GM23248 (cell line): Measurements from ENCODE around the gene SERINC2. TPM values are rescaled to one million over a fixed set of nuclear protein-coding genes. Genes with fewer than 3 reads are reported as not detected.
A peak's percentile ranks its signal among the peaks of the same experiment; 100 is the strongest.
"Not testable (repeated sequence)": the region's sequence is repeated elsewhere in the genome, so short reads cannot be mapped to it uniquely, and the experiment has no call there.

Experiments used
- DNase-seq: peaks from one replicate; pipeline ENCODE4 v3.0.0-alpha.2; 2015
- H2AFZ ChIP-seq: fragments of 200-600 bp; sonication (generic); 2 replicates; pipeline ENCODE4 v1.6.1; 2016; ENCODE audit warnings: antibody characterized with exemption
- H3F3A ChIP-seq: fragments of 200-600 bp; sonication (generic); 2 replicates; pipeline ENCODE4 v1.6.1; 2016; ENCODE audit warnings: mild to moderate bottlenecking, antibody characterized with exemption, mixed run types; ENCODE audit not compliant: insufficient read depth
- H3K27ac ChIP-seq: fragments of 200-600 bp; sonication (generic); 2 replicates; pipeline ENCODE4 v1.5.1; 2016; ENCODE audit warnings: mild to moderate bottlenecking
- H3K27me3 ChIP-seq: fragments of 200-600 bp; sonication (generic); replicated peaks from 2 replicates; pipeline ENCODE4 v1.6.1; 2016; ENCODE audit warnings: mild to moderate bottlenecking; ENCODE audit not compliant: insufficient read depth
- H3K36me3 ChIP-seq: fragments of 200-600 bp; sonication (generic); 2 replicates; pipeline ENCODE4 v1.6.1; 2016; ENCODE audit warnings: low read depth, mild to moderate bottlenecking
- H3K4me1 ChIP-seq: fragments of 200-600 bp; sonication (generic); 2 replicates; pipeline ENCODE4 v1.6.1; 2016; ENCODE audit warnings: mild to moderate bottlenecking; ENCODE audit not compliant: insufficient read depth
- H3K4me2 ChIP-seq: fragments of 200-600 bp; sonication (generic); one replicate; pipeline ENCODE4 v1.6.1; 2016; ENCODE audit warnings: mild to moderate bottlenecking; ENCODE audit not compliant: unreplicated experiment
- H3K4me3 ChIP-seq: fragments of 200-600 bp; sonication (generic); 2 replicates; pipeline ENCODE4 v1.5.1; 2016; ENCODE audit warnings: mild to moderate bottlenecking
- H3K79me2 ChIP-seq: fragments of 200-600 bp; sonication (generic); 2 replicates; pipeline ENCODE4 v1.6.1; 2016; ENCODE audit warnings: mild to moderate bottlenecking; ENCODE audit not compliant: insufficient read depth
- H3K9ac ChIP-seq: fragments of 200-600 bp; sonication (generic); 2 replicates; pipeline ENCODE4 v1.6.1; 2016; ENCODE audit warnings: mild to moderate bottlenecking
- H3K9me2 ChIP-seq: fragments of 200-600 bp; sonication (generic); 2 replicates; pipeline ENCODE4 v1.6.1; 2016; ENCODE audit warnings: mixed run types, mild to moderate bottlenecking, moderate library complexity; ENCODE audit not compliant: insufficient read depth
- H3K9me3 ChIP-seq: fragments of 200-600 bp; sonication (generic); one replicate; pipeline ENCODE4 v1.6.1; 2017; ENCODE audit warnings: low read depth
- H4K20me1 ChIP-seq: fragments of 200-600 bp; sonication (generic); 2 replicates; pipeline ENCODE4 v1.6.0; 2016; ENCODE audit not compliant: insufficient read depth
- EZH2 ChIP-seq: fragments of 200-600 bp; sonication (generic); IDR thresholded peaks from 2 replicates; pipeline ENCODE4 v1.6.1; 2018; ENCODE audit warnings: antibody characterized with exemption, mild to moderate bottlenecking; ENCODE audit not compliant: insufficient read depth, poor library complexity, severe bottlenecking
- EZH2phosphoT487 ChIP-seq: fragments of 200-600 bp; sonication (generic); IDR thresholded peaks from 2 replicates; pipeline ENCODE4 v1.6.1; 2018; ENCODE audit warnings: antibody characterized with exemption, moderate library complexity, mild to moderate bottlenecking, low read depth; ENCODE audit not compliant: insufficient read depth
- WGBS, 2 experiments: methylation state at CpG; one replicate each; pipeline ENCODE4 v1.1.6; 2015 to 2017; ENCODE audit warnings: low lambda C conversion rate in 2 of 2, low coverage in 1 of 2; ENCODE audit errors: missing lambda C conversion rate in 2 of 2; 5-methylcytosine and 5-hydroxymethylcytosine counted together
- in situ Hi-C: fragments of 300-500 bp; cut with MboI; formaldehyde crosslinking; loops from 2 replicates; pipeline ENCODE4 v1.15.0; 2020
- polyA plus RNA-seq: library from polyadenylated mRNA; unstranded; fragments of >200 nt; fragmentation: Nextera tagmentation; extraction: Ambion mirVana; gene quantifications from 2 replicates; pipeline ENCODE4 v1.2.1, GENCODE V29; 2016
- total RNA-seq: library from RNA; depleted of rRNA; stranded (reverse); fragments of >200 nt; shearing (Covaris generic); gene quantifications from 2 replicates; pipeline ENCODE4 v1.2.3, GENCODE V29; 2014

SERINC2 gene
- total and polyA plus RNA-seq, 2 experiments from 2014 or later: 50.9 to 96.0 TPM

DNA sequence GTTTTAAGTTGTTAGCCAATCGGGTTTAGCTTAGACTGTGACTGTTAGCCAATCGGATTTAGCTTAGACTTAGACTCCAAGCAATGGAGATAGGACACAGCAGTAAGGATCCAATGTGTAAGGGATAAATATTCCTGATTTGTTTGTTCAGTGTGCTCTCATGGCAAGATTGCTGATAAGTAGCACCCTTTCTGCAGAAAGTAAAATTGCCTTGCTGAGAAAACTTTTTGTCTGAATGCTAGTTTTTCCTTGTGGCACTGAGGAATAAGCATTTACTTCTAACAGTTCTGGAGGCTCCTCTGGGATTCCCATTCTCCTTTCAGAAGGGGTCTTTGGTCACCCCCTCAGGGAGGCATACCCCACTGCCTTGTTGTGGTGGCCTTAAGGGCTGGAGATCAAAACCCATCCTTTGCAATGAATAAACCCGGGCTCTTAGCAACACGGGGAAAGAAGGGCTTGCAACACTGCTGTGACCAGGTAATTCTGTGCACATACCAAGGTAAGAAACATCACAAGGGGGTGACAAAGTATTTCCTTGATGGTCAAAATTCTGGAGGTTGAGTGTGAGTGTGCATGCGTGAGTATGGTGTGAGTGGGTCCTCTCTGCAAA, 45.4 kb downstream of the SERINC2 start:
- no peak for TF ChIP-seq EZH2phosphoT487
- H3K9me3 ChIP-seq: peaks cover 5% of the 10 kb centered on the region
- no peak overlapping the region for H3K9ac ChIP-seq
- H3K79me2 ChIP-seq: no peaks in the 10 kb centered on the region
- no peak overlapping the region for H3K27ac ChIP-seq
- no peak overlapping the region for H3K4me3 ChIP-seq
- DNase-seq: no peak
- no peaks in the 10 kb centered on the region for H3K4me1 ChIP-seq
- 71 to 73% methylated on average over 5 of the region's 5 CpGs for WGBS, 2 experiments
- H2AFZ ChIP-seq: no peak overlapping the region
- no peaks in the 10 kb centered on the region for H4K20me1 ChIP-seq
- no peaks in the 10 kb centered on the region for H3K9me2 ChIP-seq
- H3K4me2 ChIP-seq: no peak overlapping the region
- peaks cover 51% of the 10 kb centered on the region for H3K27me3 ChIP-seq
- H3F3A ChIP-seq: no peaks in the 10 kb centered on the region
- in situ Hi-C loops: no loop called here
- no peaks in the 10 kb centered on the region for H3K36me3 ChIP-seq

DNA sequence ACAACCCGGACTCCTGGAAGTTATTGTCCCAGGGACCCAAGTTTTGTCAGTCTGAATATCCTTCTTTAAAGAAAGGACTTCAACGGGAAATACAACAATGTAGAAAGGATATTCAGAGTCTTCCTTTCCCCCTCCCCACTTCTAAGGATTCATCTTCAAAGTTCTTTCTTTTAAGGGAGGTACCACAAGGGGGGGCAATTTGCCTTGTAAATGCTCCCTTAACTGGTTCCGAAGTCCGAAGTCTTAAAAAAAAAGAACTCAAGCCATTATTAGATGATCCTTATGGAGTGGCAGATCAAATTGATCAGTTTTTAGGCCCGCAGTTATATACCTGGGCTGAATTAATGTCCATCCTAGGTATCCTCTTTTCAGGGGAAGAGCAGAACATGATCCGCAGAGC, 47.0 kb downstream of the SERINC2 start:
- Histone ChIP-seq H3K4me2 (no peak overlapping the region), H3K9me3 (peaks cover 5% of the 10 kb centered on the region), H3F3A (no peaks in the 10 kb centered on the region), H3K36me3 (no peaks in the 10 kb centered on the region), H3K4me1 (no peaks in the 10 kb centered on the region), H3K9ac (no peak overlapping the region), H3K9me2 (no peaks in the 10 kb centered on the region), H3K27me3 (peaks cover 53% of the 10 kb centered on the region), H4K20me1 (no peaks in the 10 kb centered on the region), H3K79me2 (no peaks in the 10 kb centered on the region), H3K27ac (no peak overlapping the region), H3K4me3 (no peak overlapping the region), H2AFZ (no peak overlapping the region)
- TF ChIP-seq EZH2phosphoT487 (no peak), EZH2 (no peak)
- DNase-seq: peak; percentile 62
- in situ Hi-C loops: no loop called here
- WGBS, 2 experiments: 23 to 25% methylated on average over 6 of the region's 6 CpGs

DNA sequence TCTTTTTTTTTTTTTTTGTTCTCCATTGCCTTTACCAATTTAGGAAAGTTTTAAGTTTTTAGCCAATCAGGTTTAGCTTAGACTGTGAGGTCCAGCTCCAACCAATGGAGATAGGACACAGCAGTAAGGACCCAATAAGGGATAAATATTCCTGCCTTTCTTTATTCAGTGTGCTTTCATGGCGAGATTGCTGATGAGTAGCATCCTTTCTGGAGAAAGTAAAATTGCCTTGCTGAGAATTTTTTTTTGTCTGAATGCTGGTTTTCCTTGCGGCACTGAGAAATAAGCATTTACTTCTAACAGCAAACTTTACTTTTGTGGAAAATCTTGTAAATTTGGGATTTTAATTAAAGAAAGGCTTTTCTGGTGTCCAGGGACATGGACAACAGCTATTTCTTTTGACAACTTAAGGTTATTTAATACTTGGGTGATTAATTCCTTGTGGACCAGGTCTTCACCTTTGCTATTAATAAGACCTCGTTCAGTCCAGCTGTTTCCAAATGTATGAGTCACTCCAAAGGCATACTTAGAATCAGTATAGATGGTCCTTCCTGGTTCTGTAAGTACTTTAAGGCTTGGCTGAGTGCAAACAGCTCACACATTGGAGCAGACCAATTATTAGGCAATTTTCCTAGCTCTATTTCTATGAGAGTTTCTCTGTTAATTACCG, 54.1 kb downstream of the SERINC2 start:
- TF ChIP-seq EZH2 (no peak), EZH2phosphoT487 (no peak)
- Histone ChIP-seq H3K4me3 (no peak overlapping the region), H3F3A (no peaks in the 10 kb centered on the region), H3K4me1 (no peaks in the 10 kb centered on the region), H3K9ac (no peak overlapping the region), H4K20me1 (no peaks in the 10 kb centered on the region), H2AFZ (no peak overlapping the region), H3K9me2 (no peaks in the 10 kb centered on the region), H3K27ac (no peak overlapping the region), H3K79me2 (no peaks in the 10 kb centered on the region), H3K4me2 (no peak overlapping the region), H3K36me3 (no peaks in the 10 kb centered on the region), H3K9me3 (peaks cover 7% of the 10 kb centered on the region), H3K27me3 (peaks cover 28% of the 10 kb centered on the region)
- 64 to 68% methylated on average over 4 of the region's 4 CpGs for WGBS, 2 experiments
- in situ Hi-C loops: no loop called here
- DNase-seq: peak; percentile 13

GRCh38 chr1:31470794-31471315, 57.8 kb downstream of the SERINC2 start:
- Histone ChIP-seq H3K9me3 (peaks cover 7% of the 10 kb centered on the region), H2AFZ (no peak overlapping the region), H4K20me1 (no peaks in the 10 kb centered on the region), H3K79me2 (no peaks in the 10 kb centered on the region), H3K27ac (no peak overlapping the region), H3K4me1 (no peaks in the 10 kb centered on the region), H3K9me2 (no peaks in the 10 kb centered on the region), H3K4me3 (no peak overlapping the region), H3K4me2 (no peak overlapping the region), H3F3A (no peaks in the 10 kb centered on the region), H3K9ac (no peak overlapping the region), H3K36me3 (no peaks in the 10 kb centered on the region), H3K27me3 (peaks cover 27% of the 10 kb centered on the region)
- WGBS, 2 experiments: 76 to 77% methylated on average over 11 of the region's 11 CpGs
- TF ChIP-seq EZH2 (no peak), EZH2phosphoT487 (no peak)
- DNase-seq: no peak
- in situ Hi-C loops: no loop called here

GRCh38 chr1:31471452-31472313, 58.7 kb downstream of the SERINC2 start:
- H3K9me3 ChIP-seq, H3K4me2 ChIP-seq, H3F3A ChIP-seq, H3K9ac ChIP-seq, H3K27ac ChIP-seq, H3K36me3 ChIP-seq, H3K4me1 ChIP-seq, in situ Hi-C loops, H3K9me2 ChIP-seq, H2AFZ ChIP-seq, H3K4me3 ChIP-seq, DNase-seq, H3K79me2 ChIP-seq, H4K20me1 ChIP-seq: not testable (repeated sequence)
- WGBS, 2 experiments: 74 to 84% methylated on average over 8 of the region's 8 CpGs
- H3K27me3 ChIP-seq: peaks cover 34% of the 10 kb centered on the region

DNA sequence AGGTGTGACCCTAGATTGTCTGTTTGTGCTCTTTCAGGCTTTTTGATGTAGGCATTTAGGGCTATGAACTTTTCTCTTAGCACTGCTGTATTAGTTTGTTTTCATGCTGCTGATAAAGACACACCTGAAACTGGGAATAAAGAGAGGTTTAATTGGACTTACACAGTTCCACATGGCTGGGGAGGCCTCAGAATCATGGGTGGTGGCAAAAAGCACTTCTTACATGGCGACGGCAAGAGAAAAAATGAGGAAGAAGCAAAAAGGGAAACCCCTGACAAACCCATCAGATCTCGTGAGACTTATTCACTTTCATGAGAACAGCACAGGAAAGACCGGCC, 59.3 kb downstream of the SERINC2 start:
- H3K36me3 ChIP-seq, H3K4me3 ChIP-seq, H3K4me2 ChIP-seq, in situ Hi-C loops, H3K9ac ChIP-seq, H3K79me2 ChIP-seq, H3F3A ChIP-seq, H2AFZ ChIP-seq, H3K9me2 ChIP-seq, H3K9me3 ChIP-seq, H4K20me1 ChIP-seq, H3K4me1 ChIP-seq, H3K27ac ChIP-seq, DNase-seq: not testable (repeated sequence)
- H3K27me3 ChIP-seq: peaks cover 39% of the 10 kb centered on the region
- WGBS, 2 experiments: 78 to 81% methylated on average over 4 of the region's 4 CpGs
